ENCODE data around the gene LANCL1. TPM values are rescaled to one million over a fixed set of nuclear protein-coding genes. Genes with fewer than 3 reads are reported as not detected.

The LANCL1 gene
- total and polyA plus RNA-seq, 2 donors from 2014 or later = 28.0 to 47.4 TPM

DNA sequence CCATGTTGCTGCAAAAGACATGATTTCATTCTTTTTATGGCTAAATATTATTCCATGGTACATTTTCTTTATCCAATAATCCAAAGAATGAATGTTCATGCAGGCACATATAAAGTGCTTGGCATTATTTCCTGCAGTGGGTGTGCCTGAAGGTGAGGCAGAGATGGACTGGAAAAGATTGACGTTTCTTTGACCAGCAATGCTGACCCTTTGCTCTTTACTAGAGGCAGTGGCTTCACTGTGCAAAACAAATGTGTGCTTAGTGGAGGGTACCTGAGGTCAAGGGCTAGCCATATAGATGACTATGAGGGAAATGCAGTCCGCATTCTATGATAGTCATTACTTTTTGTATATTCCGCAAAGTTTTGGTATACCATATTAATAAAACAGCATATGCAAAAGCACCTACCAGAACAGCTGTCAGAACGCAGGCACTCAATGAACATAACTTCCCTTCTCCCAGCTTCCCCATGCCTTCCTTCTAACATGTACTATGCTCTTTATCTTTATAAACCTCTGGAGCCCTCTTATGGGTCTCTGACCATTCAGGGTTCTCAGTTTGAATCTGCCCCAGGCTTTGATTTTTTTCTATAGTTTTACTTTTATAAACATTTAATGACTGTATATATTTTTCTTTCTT, 47.2 kb upstream of the LANCL1 start:
- Histone ChIP-seq H3K27me3 (ENCODE audit: control insufficient read depth, insufficient read depth, low read length) (no peaks in the 10 kb centered on the region), H3K27ac (ENCODE audit: low read depth in 2 of 2, low read length in 2 of 2) (no peak overlapping the region), H3K4me1 (ENCODE audit: control insufficient read depth in 2 of 3, insufficient read depth in 2 of 3, low read depth in 1 of 3, low read length in 3 of 3) (no peaks in the 10 kb centered on the region), H3K36me3 (ENCODE audit: control insufficient read depth in 2 of 3, insufficient read depth in 3 of 3, low read length in 3 of 3) (no peaks in the 10 kb centered on the region), H3K9me3 (ENCODE audit: control insufficient read depth in 2 of 3, insufficient read depth in 1 of 3, low read length in 3 of 3) (no peaks in the 10 kb centered on the region), H3K4me3 (ENCODE audit: low read length in 3 of 3) (no peak overlapping the region), H3K9ac (ENCODE audit: low read length in 3 of 3) (no peak overlapping the region)
- DNase-seq (no peak), FAIRE-seq (no peak)
- TF ChIP-seq, protein P1, sequence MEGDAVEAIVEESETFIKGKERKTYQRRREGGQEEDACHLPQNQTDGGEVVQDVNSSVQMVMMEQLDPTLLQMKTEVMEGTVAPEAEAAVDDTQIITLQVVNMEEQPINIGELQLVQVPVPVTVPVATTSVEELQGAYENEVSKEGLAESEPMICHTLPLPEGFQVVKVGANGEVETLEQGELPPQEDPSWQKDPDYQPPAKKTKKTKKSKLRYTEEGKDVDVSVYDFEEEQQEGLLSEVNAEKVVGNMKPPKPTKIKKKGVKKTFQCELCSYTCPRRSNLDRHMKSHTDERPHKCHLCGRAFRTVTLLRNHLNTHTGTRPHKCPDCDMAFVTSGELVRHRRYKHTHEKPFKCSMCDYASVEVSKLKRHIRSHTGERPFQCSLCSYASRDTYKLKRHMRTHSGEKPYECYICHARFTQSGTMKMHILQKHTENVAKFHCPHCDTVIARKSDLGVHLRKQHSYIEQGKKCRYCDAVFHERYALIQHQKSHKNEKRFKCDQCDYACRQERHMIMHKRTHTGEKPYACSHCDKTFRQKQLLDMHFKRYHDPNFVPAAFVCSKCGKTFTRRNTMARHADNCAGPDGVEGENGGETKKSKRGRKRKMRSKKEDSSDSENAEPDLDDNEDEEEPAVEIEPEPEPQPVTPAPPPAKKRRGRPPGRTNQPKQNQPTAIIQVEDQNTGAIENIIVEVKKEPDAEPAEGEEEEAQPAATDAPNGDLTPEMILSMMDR (IDR thresholded peaks at IDR 0.05; ENCODE audit: borderline replicate concordance, extremely low read depth, insufficient read depth) = no peak
- intact Hi-C loops (cut with DNase I) = no loop called here

DNA sequence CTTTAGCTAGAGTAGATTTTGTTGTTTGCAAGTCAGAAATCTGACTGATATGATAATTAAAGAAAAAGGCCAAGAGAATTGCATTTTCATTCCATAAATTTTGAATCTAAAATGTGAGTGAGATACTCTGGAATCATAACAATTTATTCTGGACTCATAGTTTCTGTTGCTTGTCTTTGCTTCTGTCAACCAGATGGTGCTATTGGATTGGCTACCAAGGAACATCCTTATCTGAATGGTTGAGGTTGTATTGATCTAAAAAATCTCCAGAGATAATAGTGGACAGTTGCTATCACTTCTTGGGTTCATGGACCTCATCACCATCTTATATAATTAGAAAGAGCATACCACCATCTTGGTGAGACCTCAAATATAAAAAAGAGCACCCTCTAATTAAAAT, 45.8 kb upstream of the LANCL1 start:
- Histone ChIP-seq H3K36me3 (ENCODE audit: control insufficient read depth in 2 of 3, insufficient read depth in 3 of 3, low read length in 3 of 3) (no peaks in the 10 kb centered on the region), H3K27me3 (ENCODE audit: control insufficient read depth, insufficient read depth, low read length) (no peaks in the 10 kb centered on the region), H3K9ac (ENCODE audit: low read length in 3 of 3) (no peak overlapping the region), H3K4me1 (ENCODE audit: control insufficient read depth in 2 of 3, insufficient read depth in 2 of 3, low read depth in 1 of 3, low read length in 3 of 3) (no peaks in the 10 kb centered on the region), H3K27ac (ENCODE audit: low read depth in 2 of 2, low read length in 2 of 2) (no peak overlapping the region), H3K9me3 (ENCODE audit: control insufficient read depth in 2 of 3, insufficient read depth in 1 of 3, low read length in 3 of 3) (no peaks in the 10 kb centered on the region), H3K4me3 (ENCODE audit: low read length in 3 of 3) (no peak overlapping the region)
- FAIRE-seq = peak; percentile 41
- intact Hi-C loops (cut with DNase I) = no loop called here
- no peak for DNase-seq
- TF ChIP-seq, protein P1 (IDR thresholded peaks at IDR 0.05; ENCODE audit: borderline replicate concordance, extremely low read depth, insufficient read depth) = no peak

DNA sequence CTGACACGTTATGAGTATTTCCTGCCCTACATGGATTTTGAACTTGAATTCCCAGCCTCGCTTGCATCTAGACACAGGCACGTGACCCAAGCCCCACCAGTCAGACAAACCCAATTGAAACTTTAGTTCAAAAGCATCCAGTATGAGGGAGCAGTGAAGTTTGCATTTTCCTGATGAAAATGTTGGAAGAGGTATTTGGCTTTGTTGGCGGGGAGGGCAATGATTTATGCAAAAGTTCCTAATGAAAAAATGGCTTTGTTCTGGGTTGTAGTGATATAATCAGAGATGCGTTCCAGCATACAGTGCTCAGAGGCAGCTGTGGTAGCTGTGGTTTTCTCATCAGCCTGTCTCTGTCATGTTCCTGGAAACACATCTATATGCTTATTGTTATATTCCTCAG, 43.0 kb upstream of the LANCL1 start:
- Histone ChIP-seq H3K4me3 (ENCODE audit: low read length in 3 of 3) (no peak overlapping the region), H3K36me3 (ENCODE audit: control insufficient read depth in 2 of 3, insufficient read depth in 3 of 3, low read length in 3 of 3) (no peaks in the 10 kb centered on the region), H3K27ac (ENCODE audit: low read depth in 2 of 2, low read length in 2 of 2) (no peak overlapping the region), H3K9me3 (ENCODE audit: control insufficient read depth in 2 of 3, insufficient read depth in 1 of 3, low read length in 3 of 3) (no peaks in the 10 kb centered on the region), H3K4me1 (ENCODE audit: control insufficient read depth in 2 of 3, insufficient read depth in 2 of 3, low read depth in 1 of 3, low read length in 3 of 3) (no peaks in the 10 kb centered on the region), H3K9ac (ENCODE audit: low read length in 3 of 3) (no peak overlapping the region), H3K27me3 (ENCODE audit: control insufficient read depth, insufficient read depth, low read length) (no peaks in the 10 kb centered on the region)
- DNase-seq (no peak), FAIRE-seq (no peak)
- intact Hi-C loops (cut with DNase I) = no loop called here
- TF ChIP-seq, protein P1 (IDR thresholded peaks at IDR 0.05; ENCODE audit: borderline replicate concordance, extremely low read depth, insufficient read depth) = no peak

DNA sequence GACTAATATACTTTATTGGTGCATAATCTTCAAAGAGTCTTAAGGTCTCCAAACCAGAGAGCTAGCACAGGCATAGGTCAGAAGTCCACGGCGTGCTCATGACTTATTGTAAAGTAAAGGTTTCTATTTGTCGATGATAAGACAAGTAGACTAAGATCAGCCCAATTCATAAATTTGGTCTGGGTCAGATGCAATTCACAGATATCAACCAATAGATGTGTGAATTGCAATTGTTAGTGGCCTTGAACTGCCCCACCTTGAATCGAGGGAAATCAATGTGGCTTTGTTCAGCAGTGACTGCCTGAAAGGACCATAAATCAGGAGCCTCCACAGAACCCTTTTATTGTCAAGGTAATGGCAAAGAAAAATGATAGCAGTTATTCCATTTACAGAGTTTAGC, 40.7 kb upstream of the LANCL1 start:
- intact Hi-C loops (cut with DNase I) = no loop called here
- TF ChIP-seq, protein P1 (IDR thresholded peaks at IDR 0.05; ENCODE audit: borderline replicate concordance, extremely low read depth, insufficient read depth) = no peak
- Histone ChIP-seq H3K4me3 (ENCODE audit: low read length in 3 of 3) (no peak overlapping the region), H3K27me3 (ENCODE audit: control insufficient read depth, insufficient read depth, low read length) (no peaks in the 10 kb centered on the region), H3K27ac (ENCODE audit: low read depth in 2 of 2, low read length in 2 of 2) (no peak overlapping the region), H3K4me1 (ENCODE audit: control insufficient read depth in 2 of 3, insufficient read depth in 2 of 3, low read depth in 1 of 3, low read length in 3 of 3) (no peaks in the 10 kb centered on the region), H3K9ac (ENCODE audit: low read length in 3 of 3) (no peak overlapping the region), H3K36me3 (ENCODE audit: control insufficient read depth in 2 of 3, insufficient read depth in 3 of 3, low read length in 3 of 3) (no peaks in the 10 kb centered on the region), H3K9me3 (ENCODE audit: control insufficient read depth in 2 of 3, insufficient read depth in 1 of 3, low read length in 3 of 3) (no peaks in the 10 kb centered on the region)
- DNase-seq (no peak), FAIRE-seq (no peak)
